MM.1S (cell line): ENCODE results near the gene ZBTB7C.

ENCODE experiments used
- DNase-seq: peaks from one replicate; pipeline ENCODE4 v3.0.0-alpha.2; 2015
- H2AFZ ChIP-seq: fragments of 300-600 bp; sonication (generic); 2 replicates; pipeline ENCODE4 v1.6.0; 2016; ENCODE audit warnings: antibody characterized with exemption, low read length
- H3F3A ChIP-seq: fragments of 300-600 bp; sonication (generic); 2 replicates; pipeline ENCODE4 v1.6.1; 2016; ENCODE audit warnings: mild to moderate bottlenecking, antibody characterized with exemption, low read length, moderate library complexity, mixed read lengths; ENCODE audit not compliant: insufficient read depth
- H3K27ac ChIP-seq: fragments of 300-600 bp; sonication (generic); 2 replicates; pipeline ENCODE4 v1.5.1; 2016; ENCODE audit warnings: mild to moderate bottlenecking, low read length
- H3K27me3 ChIP-seq: fragments of 300-600 bp; sonication (generic); replicated peaks from 2 replicates; pipeline ENCODE4 v1.6.0; 2016; ENCODE audit warnings: low read length; ENCODE audit not compliant: insufficient read depth
- H3K36me3 ChIP-seq: fragments of 300-600 bp; sonication (generic); replicated peaks from 2 replicates; pipeline ENCODE4 v1.6.1; 2016; ENCODE audit warnings: mild to moderate bottlenecking, low read length, mixed read lengths; ENCODE audit not compliant: insufficient read depth
- H3K4me1 ChIP-seq: fragments of 300-600 bp; sonication (generic); 2 replicates; pipeline ENCODE4 v1.6.1; 2016; ENCODE audit warnings: low read length, mixed read lengths
- H3K4me2 ChIP-seq: fragments of 300-600 bp; sonication (generic); 2 replicates; pipeline ENCODE4 v1.6.0; 2016; ENCODE audit warnings: low read depth, low read length
- H3K4me3 ChIP-seq: fragments of 300-600 bp; sonication (generic); 2 replicates; pipeline ENCODE4 v1.5.1; 2016; ENCODE audit warnings: low read length, mixed read lengths
- H3K79me2 ChIP-seq: fragments of 300-600 bp; sonication (generic); 2 replicates; pipeline ENCODE4 v1.6.1; 2016; ENCODE audit warnings: mixed run types, low read length, mixed read lengths
- H3K9ac ChIP-seq: fragments of 300-600 bp; sonication (generic); 2 replicates; pipeline ENCODE4 v1.6.1; 2016; ENCODE audit warnings: low read length, mixed read lengths
- H3K9me2 ChIP-seq: fragments of 300-600 bp; sonication (generic); replicated peaks from 2 replicates; pipeline ENCODE4 v1.6.1; 2016; ENCODE audit warnings: mild to moderate bottlenecking, low read length, mixed read lengths; ENCODE audit not compliant: insufficient read depth
- H3K9me3 ChIP-seq: fragments of 300-600 bp; sonication (generic); replicated peaks from 2 replicates; pipeline ENCODE4 v1.6.1; 2016; ENCODE audit warnings: mild to moderate bottlenecking, low read length, mixed read lengths; ENCODE audit not compliant: insufficient read depth
- H4K20me1 ChIP-seq: fragments of 300-600 bp; sonication (generic); 2 replicates; pipeline ENCODE4 v1.6.1; 2016; ENCODE audit warnings: mild to moderate bottlenecking, low read length, moderate library complexity, mixed read lengths; ENCODE audit not compliant: insufficient read depth
- EZH2 ChIP-seq: fragments of 300-600 bp; sonication (generic); optimal IDR thresholded peaks from 2 replicates; pipeline ENCODE3; 2017; ENCODE audit warnings: low read depth, mild to moderate bottlenecking, antibody characterized with exemption, low read length, mixed read lengths
- EZH2phosphoT487 ChIP-seq: fragments of 300-600 bp; sonication (generic); IDR thresholded peaks from 2 replicates; pipeline ENCODE4 v1.6.1; 2018; ENCODE audit warnings: antibody characterized with exemption, low read length
- TF ChIP-seq, protein P1 (sequence below): fragments of 300-600 bp; sonication (generic); IDR thresholded peaks from 2 replicates; pipeline ENCODE4 v1.5.1; 2016; ENCODE audit warnings: antibody characterized with exemption, low read length, mixed read lengths

Gene ZBTB7C

DNA sequence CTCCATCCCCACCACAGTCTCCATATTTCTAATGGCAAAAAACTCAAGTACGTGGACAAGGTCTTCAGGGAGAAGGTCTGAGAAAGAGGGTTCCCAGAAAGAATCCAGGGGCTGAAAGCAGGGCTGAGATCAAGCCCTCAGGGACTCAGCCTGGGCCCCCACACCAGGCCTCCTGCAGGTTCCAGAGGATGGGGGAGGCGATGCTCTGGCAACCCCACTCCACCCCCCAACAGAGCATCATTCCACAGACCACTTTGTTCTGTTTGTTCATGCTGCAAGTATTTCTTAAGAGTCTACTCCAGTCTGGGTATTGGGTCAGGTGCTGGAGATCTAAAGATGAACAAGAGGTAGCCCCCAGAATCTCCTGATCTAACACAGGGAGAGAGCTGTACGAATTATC lies 32.2 kb downstream of the ZBTB7C start:
- Histone ChIP-seq H4K20me1 (no peaks in the 10 kb centered on the region), H3K36me3 (no peaks in the 10 kb centered on the region), H3K27ac (no peak overlapping the region), H3F3A (no peaks in the 10 kb centered on the region), H3K79me2 (no peaks in the 10 kb centered on the region), H3K4me2 (no peak overlapping the region), H2AFZ (no peak overlapping the region), H3K9ac (no peak overlapping the region), H3K4me3 (no peak overlapping the region), H3K4me1 (no peaks in the 10 kb centered on the region), H3K27me3 (no peaks in the 10 kb centered on the region), H3K9me3 (no peaks in the 10 kb centered on the region), H3K9me2 (no peaks in the 10 kb centered on the region)
- TF ChIP-seq EZH2phosphoT487 (no peak), EZH2 (no peak)
- TF ChIP-seq, protein P1, sequence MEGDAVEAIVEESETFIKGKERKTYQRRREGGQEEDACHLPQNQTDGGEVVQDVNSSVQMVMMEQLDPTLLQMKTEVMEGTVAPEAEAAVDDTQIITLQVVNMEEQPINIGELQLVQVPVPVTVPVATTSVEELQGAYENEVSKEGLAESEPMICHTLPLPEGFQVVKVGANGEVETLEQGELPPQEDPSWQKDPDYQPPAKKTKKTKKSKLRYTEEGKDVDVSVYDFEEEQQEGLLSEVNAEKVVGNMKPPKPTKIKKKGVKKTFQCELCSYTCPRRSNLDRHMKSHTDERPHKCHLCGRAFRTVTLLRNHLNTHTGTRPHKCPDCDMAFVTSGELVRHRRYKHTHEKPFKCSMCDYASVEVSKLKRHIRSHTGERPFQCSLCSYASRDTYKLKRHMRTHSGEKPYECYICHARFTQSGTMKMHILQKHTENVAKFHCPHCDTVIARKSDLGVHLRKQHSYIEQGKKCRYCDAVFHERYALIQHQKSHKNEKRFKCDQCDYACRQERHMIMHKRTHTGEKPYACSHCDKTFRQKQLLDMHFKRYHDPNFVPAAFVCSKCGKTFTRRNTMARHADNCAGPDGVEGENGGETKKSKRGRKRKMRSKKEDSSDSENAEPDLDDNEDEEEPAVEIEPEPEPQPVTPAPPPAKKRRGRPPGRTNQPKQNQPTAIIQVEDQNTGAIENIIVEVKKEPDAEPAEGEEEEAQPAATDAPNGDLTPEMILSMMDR: no peak
- no peak for DNase-seq

DNA sequence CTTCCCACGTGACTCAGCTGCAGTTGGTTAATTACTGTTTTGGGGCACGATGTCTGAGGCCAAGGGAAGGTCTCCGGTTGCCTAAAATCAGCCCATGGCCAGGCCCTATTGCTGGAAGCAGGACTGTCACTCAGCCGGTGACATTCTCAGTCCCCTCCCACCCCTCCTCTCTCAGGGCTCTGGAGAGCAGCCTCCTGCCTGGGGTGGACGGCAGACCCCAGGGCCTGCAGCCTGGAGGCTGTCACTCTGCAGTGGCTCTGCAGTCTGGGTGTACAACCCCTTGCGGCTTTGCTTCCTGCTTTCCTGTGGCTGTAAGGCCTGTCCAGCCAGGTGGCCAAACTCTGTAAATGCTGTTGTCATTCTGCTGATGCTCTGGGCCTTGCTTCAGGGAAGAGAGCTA lies 32.8 kb downstream of the ZBTB7C start:
- no peak overlapping the region for H2AFZ ChIP-seq
- no peaks in the 10 kb centered on the region for H3K9me2 ChIP-seq
- no peaks in the 10 kb centered on the region for H3K27me3 ChIP-seq
- no peak overlapping the region for H3K9ac ChIP-seq
- DNase-seq: no peak
- H3F3A ChIP-seq: no peaks in the 10 kb centered on the region
- no peaks in the 10 kb centered on the region for H3K9me3 ChIP-seq
- no peak overlapping the region for H3K4me3 ChIP-seq
- H3K4me1 ChIP-seq: no peaks in the 10 kb centered on the region
- no peaks in the 10 kb centered on the region for H4K20me1 ChIP-seq
- H3K36me3 ChIP-seq: no peaks in the 10 kb centered on the region
- H3K79me2 ChIP-seq: no peaks in the 10 kb centered on the region
- no peak overlapping the region for H3K27ac ChIP-seq
- TF ChIP-seq EZH2phosphoT487 (no peak), EZH2 (no peak)
- TF ChIP-seq, protein P1: no peak
- H3K4me2 ChIP-seq: no peak overlapping the region

DNA sequence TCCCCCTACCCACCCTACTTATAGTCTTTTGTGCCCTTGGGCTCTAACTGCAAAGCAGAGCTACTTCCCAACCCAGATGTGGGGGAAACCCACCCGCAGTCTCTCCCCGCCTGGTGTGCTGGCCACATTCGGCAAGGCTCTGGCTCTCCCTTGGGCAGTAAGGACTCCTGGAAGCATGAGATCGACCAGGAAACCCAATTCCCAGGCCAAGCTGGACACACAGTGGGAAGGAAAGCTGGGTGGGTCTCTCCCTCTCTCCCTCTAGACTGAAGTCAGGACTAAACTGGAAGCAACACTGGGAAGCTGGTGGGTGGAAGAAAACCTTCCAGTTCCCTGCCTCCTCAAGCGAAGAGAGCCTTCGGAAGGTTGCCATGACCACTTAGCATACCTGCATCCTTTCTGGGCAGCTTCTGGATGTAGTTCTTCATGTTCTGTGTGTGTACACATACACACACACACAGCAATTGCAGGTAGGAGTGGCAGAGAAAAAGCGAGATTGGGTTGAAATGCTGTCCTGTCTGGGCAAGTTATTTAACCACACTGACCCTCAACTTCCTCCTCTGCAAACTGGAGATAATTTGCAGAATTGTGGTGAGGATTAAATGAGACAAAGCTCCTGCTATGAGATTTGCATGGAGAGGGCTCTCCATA lies 33.9 kb downstream of the ZBTB7C start:
- Histone ChIP-seq H3K36me3 (no peaks in the 10 kb centered on the region), H3K27me3 (no peaks in the 10 kb centered on the region), H2AFZ (no peak overlapping the region), H3K79me2 (no peaks in the 10 kb centered on the region), H3K9ac (no peak overlapping the region), H4K20me1 (no peaks in the 10 kb centered on the region), H3K27ac (no peak overlapping the region), H3K4me3 (no peak overlapping the region), H3K9me3 (no peaks in the 10 kb centered on the region), H3K9me2 (no peaks in the 10 kb centered on the region), H3K4me2 (no peak overlapping the region), H3K4me1 (no peaks in the 10 kb centered on the region), H3F3A (no peaks in the 10 kb centered on the region)
- no peak for DNase-seq
- TF ChIP-seq EZH2phosphoT487: no peak
- no peak for TF ChIP-seq EZH2
- TF ChIP-seq, protein P1: no peak
